H1 (cell line): ENCODE measurements around the gene NPR1. TPM values are rescaled to one million over a fixed set of nuclear protein-coding genes. Genes with fewer than 3 reads are reported as not detected.

ENCODE experiments used
- CTCF ChIA-PET: fragments of 300-600 bp; sonication (Branson Sonifier 250); formaldehyde crosslinking; loops from one replicate; lab custom pipeline; 2021; ENCODE audit not compliant: partially characterized antibody; lab: Charles Lee
- POLR2A ChIA-PET: fragments of 300-600 bp; sonication (Branson Sonifier 250); formaldehyde crosslinking; loops from one replicate; lab custom pipeline; 2021; ENCODE audit warnings: inconsistent platforms; ENCODE audit not compliant: partially characterized antibody; lab: Charles Lee
- DNase-seq, 2 experiments: peaks; one replicate each; pipeline versions ENCODE4 v3.0.0 to v3.0.0-alpha.2; 2010 to 2022; ENCODE audit warnings: low spot score in 2 of 2, low read depth in 1 of 2, mixed read lengths in 1 of 2
- FAIRE-seq: peaks from 2 replicates; lab custom pipeline; 2011; peaks lifted over from hg19 to GRCh38; lab: Jason Lieb, UNC
- H2AFZ ChIP-seq: 2 replicates; pipeline ENCODE4 v1.8.1; 2012; ENCODE audit warnings: low read length, inconsistent platforms
- H2AK5ac ChIP-seq: 2 replicates; pipeline ENCODE4 v1.6.1; 2013; ENCODE audit warnings: low read depth, low read length
- H2BK120ac ChIP-seq: replicated peaks from 2 replicates; pipeline ENCODE3; 2013; ENCODE audit warnings: low read depth, low read length, inconsistent platforms
- H2BK12ac ChIP-seq: 2 replicates; pipeline ENCODE4 v1.6.1; 2013; ENCODE audit warnings: low read depth, low read length
- H2BK15ac ChIP-seq: 2 replicates; pipeline ENCODE4 v1.6.1; 2013; ENCODE audit warnings: low read length
- H2BK20ac ChIP-seq: 2 replicates; pipeline ENCODE4 v1.6.1; 2013; ENCODE audit warnings: low read length
- H2BK5ac ChIP-seq: 2 replicates; pipeline ENCODE4 v1.6.1; 2013; ENCODE audit warnings: low read depth, low read length
- H3K14ac ChIP-seq: 2 replicates; pipeline ENCODE4 v1.6.1; 2013; ENCODE audit warnings: inconsistent platforms; ENCODE audit not compliant: insufficient read length
- H3K18ac ChIP-seq: 2 replicates; pipeline ENCODE4 v1.6.1; 2013; ENCODE audit warnings: low read length; ENCODE audit errors: extremely low read depth
- H3K23ac ChIP-seq: 2 replicates; pipeline ENCODE4 v1.6.1; 2013; ENCODE audit warnings: inconsistent platforms; ENCODE audit not compliant: insufficient read length
- H3K23me2 ChIP-seq: 2 replicates; pipeline ENCODE4 v1.6.1; 2013; ENCODE audit warnings: low read depth, low read length
- H3K27ac ChIP-seq: 2 replicates; pipeline ENCODE4 v1.6.1; 2011; ENCODE audit warnings: low read depth, low read length, inconsistent platforms
- H3K27me3 ChIP-seq, 4 experiments: replicated peaks in 1 of 4; 1 replicate in 1 of 4; 2 replicates in 3 of 4; pipeline versions ENCODE4 v1.6.1 to v1.8.1; 2011 to 2013; ENCODE audit warnings: low read length in 3 of 4, mild to moderate bottlenecking in 3 of 4, inconsistent platforms in 2 of 4, mixed read lengths in 2 of 4, moderate library complexity in 1 of 4; ENCODE audit not compliant: control insufficient read depth in 3 of 4, insufficient read depth in 3 of 4; ENCODE audit errors: extremely low read depth in 1 of 4
- H3K36me3 ChIP-seq, 4 experiments: 2 replicates each; pipeline versions ENCODE4 v1.6.1 to v1.8.1; 2011 to 2013; ENCODE audit warnings: mild to moderate bottlenecking in 4 of 4, low read length in 3 of 4, moderate library complexity in 2 of 4, control low read depth in 1 of 4, inconsistent platforms in 1 of 4; ENCODE audit not compliant: insufficient read depth in 4 of 4, control insufficient read depth in 2 of 4
- H3K4ac ChIP-seq: replicated peaks from 2 replicates; pipeline ENCODE3; 2013; ENCODE audit warnings: low read length, low read depth, mixed read lengths, inconsistent platforms; ENCODE audit not compliant: insufficient read length
- H3K4me1 ChIP-seq, 4 experiments: replicated peaks in 1 of 4; 1 replicate in 1 of 4; 2 replicates in 3 of 4; pipeline versions ENCODE4 v1.6.1 to v1.8.1; 2011 to 2013; ENCODE audit warnings: low read length in 3 of 4, inconsistent platforms in 2 of 4, mixed read lengths in 1 of 4; ENCODE audit not compliant: insufficient read depth in 4 of 4, control insufficient read depth in 3 of 4
- H3K4me2 ChIP-seq, 2 experiments: 2 replicates each; pipeline versions ENCODE4 v1.6.1 to v1.8.1; 2011 to 2013; ENCODE audit warnings: low read depth in 2 of 2, low read length in 2 of 2, control low read depth in 1 of 2, inconsistent platforms in 1 of 2, mild to moderate bottlenecking in 1 of 2; ENCODE audit not compliant: insufficient read depth in 1 of 2
- H3K4me3 ChIP-seq, 4 experiments: fragments of 200-600, 300-600 bp in 1 of 4; sonication (generic), shearing (Covaris generic), sonication (Bioruptor Twin) in 1 of 4; 2 replicates each; pipeline versions ENCODE4 v1.5.1 to v1.8.1; 2011 to 2016; ENCODE audit warnings: low read length in 4 of 4, low read depth in 3 of 4, control low read depth in 2 of 4, inconsistent platforms in 2 of 4, mild to moderate bottlenecking in 2 of 4, mixed read lengths in 1 of 4, moderate library complexity in 1 of 4; ENCODE audit not compliant: insufficient read depth in 2 of 4; ENCODE audit errors: extremely low read depth in 1 of 4
- H3K56ac ChIP-seq: replicated peaks from 2 replicates; pipeline ENCODE3; 2013; ENCODE audit warnings: low read depth, mild to moderate bottlenecking, mixed read lengths, low read length, inconsistent platforms; ENCODE audit not compliant: insufficient read length
- H3K79me1 ChIP-seq: 2 replicates; pipeline ENCODE4 v1.6.1; 2013; ENCODE audit warnings: low read depth, low read length, control low read depth
- H3K79me2 ChIP-seq, 2 experiments: 2 replicates each; pipeline versions ENCODE4 v1.6.1 to v1.8.1; 2012 to 2013; ENCODE audit warnings: low read length in 2 of 2, mild to moderate bottlenecking in 2 of 2, inconsistent platforms in 1 of 2; ENCODE audit not compliant: insufficient read depth in 2 of 2, control insufficient read depth in 1 of 2
- H3K9ac ChIP-seq, 4 experiments: replicated peaks in 1 of 4; 1 replicate in 1 of 4; 2 replicates in 3 of 4; pipeline versions ENCODE4 v1.6.1 to v1.8.1; 2011 to 2013; ENCODE audit warnings: low read depth in 3 of 4, low read length in 3 of 4, control low read depth in 2 of 4, mild to moderate bottlenecking in 2 of 4, moderate library complexity in 2 of 4, inconsistent platforms in 1 of 4; ENCODE audit errors: extremely low read depth in 1 of 4
- H3K9me3 ChIP-seq, 2 experiments: 2 replicates each; pipeline versions ENCODE4 v1.6.1 to v1.8.1; 2012 to 2013; ENCODE audit warnings: mild to moderate bottlenecking in 2 of 2, moderate library complexity in 2 of 2, control low read depth in 1 of 2, inconsistent platforms in 1 of 2, low read depth in 1 of 2, low read length in 1 of 2, mixed read lengths in 1 of 2; ENCODE audit not compliant: insufficient read depth in 2 of 2
- H4K20me1 ChIP-seq, 2 experiments: replicated peaks in 1 of 2; 2 replicates each; pipeline versions ENCODE3 to v1.8.1; 2011 to 2013; ENCODE audit warnings: inconsistent platforms in 2 of 2, low read length in 2 of 2, mild to moderate bottlenecking in 1 of 2; ENCODE audit not compliant: insufficient read depth in 2 of 2, control insufficient read depth in 1 of 2
- H4K5ac ChIP-seq: 2 replicates; pipeline ENCODE4 v1.6.1; 2013; ENCODE audit warnings: low read length, low read depth, mixed read lengths, inconsistent platforms; ENCODE audit not compliant: insufficient read length
- H4K8ac ChIP-seq: 2 replicates; pipeline ENCODE4 v1.8.0; 2013; ENCODE audit warnings: mild to moderate bottlenecking, moderate library complexity, low read length, inconsistent platforms; ENCODE audit not compliant: insufficient read depth; ENCODE audit errors: extremely low read depth
- H4K91ac ChIP-seq: replicated peaks from 2 replicates; pipeline ENCODE3; 2013; ENCODE audit warnings: low read length, mixed read lengths, inconsistent platforms; ENCODE audit not compliant: insufficient read length
- ASH2L ChIP-seq: fragments of 200-600, 300-600 bp; sonication (generic); IDR thresholded peaks from one replicate; pipeline ENCODE4 v1.7.1; 2017; ENCODE audit warnings: low read length
- CEBPB ChIP-seq: IDR thresholded peaks from 2 replicates; pipeline ENCODE4 v1.6.1; 2012; ENCODE audit warnings: low read depth, low read length
- EGR1 ChIP-seq: IDR thresholded peaks from 2 replicates; pipeline ENCODE4 v1.6.1; 2011; ENCODE audit warnings: low read depth, low read length, borderline replicate concordance
- JUND ChIP-seq: IDR thresholded peaks from 2 replicates; pipeline ENCODE4 v1.6.1; 2011; ENCODE audit warnings: mild to moderate bottlenecking, improper control_type of control experiment, low read length
- MAFK ChIP-seq: IDR thresholded peaks from 2 replicates; pipeline ENCODE4 v1.6.1; 2012; ENCODE audit warnings: low read depth, mild to moderate bottlenecking, improper control_type of control experiment, low read length
- POLR2AphosphoS5 ChIP-seq: IDR thresholded peaks from 2 replicates; pipeline ENCODE4 v1.6.1; 2011; ENCODE audit warnings: low read depth, low read length
- POU5F1 ChIP-seq: IDR thresholded peaks from 2 replicates; pipeline ENCODE4 v1.6.1; 2011; ENCODE audit warnings: low read depth, mild to moderate bottlenecking, low read length, moderate library complexity
- SIN3A ChIP-seq, 2 experiments: IDR thresholded peaks in 1 of 2; conservative IDR thresholded peaks in 1 of 2; 2 replicates each; pipeline ENCODE4 v1.6.1; 2011 to 2012; ENCODE audit warnings: low read length in 2 of 2, improper control_type of control experiment in 1 of 2, low read depth in 1 of 2, mild to moderate bottlenecking in 1 of 2
- SIX5 ChIP-seq: IDR thresholded peaks from 2 replicates; pipeline ENCODE4 v1.6.1; 2011; ENCODE audit warnings: mild to moderate bottlenecking, low read depth, low read length
- SP4 ChIP-seq: IDR thresholded peaks from 2 replicates; pipeline ENCODE4 v1.6.1; 2012; ENCODE audit warnings: low read length, inconsistent platforms
- SUZ12 ChIP-seq: fragments of 200-600 bp; sonication (generic); IDR thresholded peaks from 2 replicates; pipeline ENCODE4 v1.6.1; 2012; ENCODE audit warnings: mild to moderate bottlenecking, inconsistent platforms, low read length, moderate library complexity, mixed read lengths
- TBP ChIP-seq: IDR thresholded peaks from 2 replicates; pipeline ENCODE4 v1.6.1; 2011; ENCODE audit warnings: low read depth, low read length, improper control_type of control experiment
- TCF12 ChIP-seq: IDR thresholded peaks from 2 replicates; pipeline ENCODE4 v1.6.1; 2011; ENCODE audit warnings: low read depth, mild to moderate bottlenecking, low read length
- WGBS, 2 experiments: shearing (Covaris generic) in 1 of 2; methylation state at CpG; one replicate each; pipeline versions ENCODE4 v1.1.6 to v1.1.7; 2013 to 2015; ENCODE audit warnings: low lambda C conversion rate in 2 of 2, mixed read lengths in 2 of 2, inconsistent platforms in 1 of 2, low coverage in 1 of 2, missing lambda C conversion rate in 1 of 2; ENCODE audit not compliant: insufficient replicate concordance in 2 of 2, insufficient coverage in 1 of 2, insufficient read length in 1 of 2; ENCODE audit errors: extremely low coverage in 1 of 2, missing lambda C conversion rate in 1 of 2; 5-methylcytosine and 5-hydroxymethylcytosine counted together
- polyA plus RNA-seq, 7 experiments: library from polyadenylated mRNA; depleted of rRNA in 3 of 7; stranded (reverse) in 5 of 7; unstranded in 2 of 7; fragments of >200 nt in 5 of 7; fragments of 200-250 nt in 2 of 7; gene quantifications; 1 replicate in 5 of 7; 2 replicates in 1 of 7; 4 replicates in 1 of 7; pipeline versions ENCODE4 v1.2.1 to v1.2.3, GENCODE V29; 2011 to 2013; ENCODE audit warnings: missing spikeins in 2 of 7, mixed read lengths in 2 of 7
- total RNA-seq: library from RNA; stranded (reverse); fragmentation: NEBNext Ultra II Directional; extraction: Animal tissue kit (Norgen Biotek cat#: 25700); gene quantifications from 2 replicates; pipeline ENCODE4 v1.2.1, GENCODE V29; 2021
- TF ChIP-seq, protein P1 (sequence below): IDR thresholded peaks from 2 replicates; pipeline ENCODE4 v1.6.1; 2012; ENCODE audit warnings: low read length, inconsistent platforms

NPR1 gene
- total and polyA plus RNA-seq, 2 of the 8 experiments (the other 6 are each of a cell fraction or from before 2014, with no cell fraction given), result 11.7 to 13.2 TPM

DNA sequence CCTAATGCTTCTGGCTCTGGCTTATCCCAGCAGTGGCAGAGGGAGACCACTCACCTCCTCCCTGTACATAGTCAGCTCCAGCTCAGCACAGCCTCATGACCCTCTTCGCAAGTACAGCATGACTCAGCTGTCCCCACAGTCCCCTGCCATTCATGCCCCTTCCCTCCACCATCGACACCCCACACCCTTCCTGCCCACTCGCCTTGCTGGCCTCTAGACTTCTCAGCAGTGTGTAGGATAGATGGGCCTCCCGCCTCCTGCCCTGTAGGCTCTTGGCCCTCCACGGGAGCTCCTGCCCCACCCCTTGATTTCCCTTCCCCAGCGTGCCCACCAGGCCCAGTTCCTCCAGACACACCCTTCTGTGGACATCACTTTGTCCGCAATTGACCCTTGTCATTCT is 9.8 kb downstream of the NPR1 start:
- Histone ChIP-seq H3K36me3 (peaks cover 0 to 5% (median 4%) of the 10 kb centered on the region in 4 experiments; a peak in 2 of 8 replicates), H4K91ac (no peak overlapping the region), H2BK20ac (no peak overlapping the region), H3K27ac (no peak overlapping the region), H3K14ac (no peak overlapping the region), H4K5ac (no peak overlapping the region), H3K23me2 (no peaks in the 10 kb centered on the region), H3K4me1 (no peaks in the 10 kb centered on the region), H2AFZ (no peak overlapping the region), H3K23ac (no peak overlapping the region), H3K27me3 (no peaks in the 10 kb centered on the region), H3K4me3 (no peak overlapping the region), H2BK15ac (no peak overlapping the region), H3K18ac (no peak overlapping the region), H2BK120ac (no peak overlapping the region), H2AK5ac (no peak overlapping the region), H3K4me2 (no peak overlapping the region), H3K9ac (no peak overlapping the region; a peak in 1 of 7 replicates), H2BK5ac (no peak overlapping the region), H4K8ac (no peak overlapping the region), H3K4ac (no peak overlapping the region), H3K79me1 (no peaks in the 10 kb centered on the region), H3K79me2 (no peaks in the 10 kb centered on the region), H3K9me3 (no peaks in the 10 kb centered on the region; a peak in 1 of 4 replicates), H3K56ac (no peak overlapping the region), H4K20me1 (no peaks in the 10 kb centered on the region), H2BK12ac (no peak overlapping the region)
- ChIA-PET CTCF (interaction anchor here (0.6 to 14.0 kb wide), 10 partner anchors 9 to 91 kb away, joined by 3 to 190 read pairs (median 4); partner anchors contain the start of gene NPR1), POLR2A (interaction anchor here (2.8 kb wide), 1 partner anchor 10 kb away, joined by 11 read pairs; no protein-coding TSS in a partner anchor)
- 89% methylated on average over 7 of the region's 7 CpGs; no CpG with 5 or more reads in 1 of the 2 experiments for WGBS, 2 experiments
- DNase-seq (no peak), FAIRE-seq (no peak)
- TF ChIP-seq TBP (no peak), POLR2AphosphoS5 (no peak), SIN3A (conservative IDR thresholded peaks at IDR 0.05 in 1 of 2, IDR thresholded peaks at IDR 0.05 in 1 of 2; ENCODE audit: low read depth in 1 of 2, low read length in 2 of 2) (no peak), SP4 (no peak), POU5F1 (no peak), SIX5 (no peak), MAFK (no peak), JUND (no peak), TCF12 (no peak), ASH2L (no peak), EGR1 (no peak), CEBPB (no peak), SUZ12 (no peak)
- TF ChIP-seq, protein P1, sequence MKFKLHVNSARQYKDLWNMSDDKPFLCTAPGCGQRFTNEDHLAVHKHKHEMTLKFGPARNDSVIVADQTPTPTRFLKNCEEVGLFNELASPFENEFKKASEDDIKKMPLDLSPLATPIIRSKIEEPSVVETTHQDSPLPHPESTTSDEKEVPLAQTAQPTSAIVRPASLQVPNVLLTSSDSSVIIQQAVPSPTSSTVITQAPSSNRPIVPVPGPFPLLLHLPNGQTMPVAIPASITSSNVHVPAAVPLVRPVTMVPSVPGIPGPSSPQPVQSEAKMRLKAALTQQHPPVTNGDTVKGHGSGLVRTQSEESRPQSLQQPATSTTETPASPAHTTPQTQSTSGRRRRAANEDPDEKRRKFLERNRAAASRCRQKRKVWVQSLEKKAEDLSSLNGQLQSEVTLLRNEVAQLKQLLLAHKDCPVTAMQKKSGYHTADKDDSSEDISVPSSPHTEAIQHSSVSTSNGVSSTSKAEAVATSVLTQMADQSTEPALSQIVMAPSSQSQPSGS, result no peak
